PC-9 (cell line): ENCODE results near the gene RPS6KA4.

ENCODE experiments used
- EZH2 ChIP-seq: fragments of 200-600 bp; sonication (generic); IDR thresholded peaks from 2 replicates; pipeline ENCODE4 v1.8.0; 2017; ENCODE audit warnings: antibody characterized with exemption, low read depth
- TF ChIP-seq, protein P1 (sequence below): fragments of 200-600 bp; sonication (generic); conservative IDR thresholded peaks from 2 replicates; pipeline ENCODE4 v1.6.1; 2017; ENCODE audit warnings: mixed run types, antibody characterized with exemption, mild to moderate bottlenecking, moderate library complexity

- TF ChIP-seq EZH2, result no peak
- TF ChIP-seq, protein P1, sequence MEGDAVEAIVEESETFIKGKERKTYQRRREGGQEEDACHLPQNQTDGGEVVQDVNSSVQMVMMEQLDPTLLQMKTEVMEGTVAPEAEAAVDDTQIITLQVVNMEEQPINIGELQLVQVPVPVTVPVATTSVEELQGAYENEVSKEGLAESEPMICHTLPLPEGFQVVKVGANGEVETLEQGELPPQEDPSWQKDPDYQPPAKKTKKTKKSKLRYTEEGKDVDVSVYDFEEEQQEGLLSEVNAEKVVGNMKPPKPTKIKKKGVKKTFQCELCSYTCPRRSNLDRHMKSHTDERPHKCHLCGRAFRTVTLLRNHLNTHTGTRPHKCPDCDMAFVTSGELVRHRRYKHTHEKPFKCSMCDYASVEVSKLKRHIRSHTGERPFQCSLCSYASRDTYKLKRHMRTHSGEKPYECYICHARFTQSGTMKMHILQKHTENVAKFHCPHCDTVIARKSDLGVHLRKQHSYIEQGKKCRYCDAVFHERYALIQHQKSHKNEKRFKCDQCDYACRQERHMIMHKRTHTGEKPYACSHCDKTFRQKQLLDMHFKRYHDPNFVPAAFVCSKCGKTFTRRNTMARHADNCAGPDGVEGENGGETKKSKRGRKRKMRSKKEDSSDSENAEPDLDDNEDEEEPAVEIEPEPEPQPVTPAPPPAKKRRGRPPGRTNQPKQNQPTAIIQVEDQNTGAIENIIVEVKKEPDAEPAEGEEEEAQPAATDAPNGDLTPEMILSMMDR, result no peak; the same call in 1 of the 2 replicates
Measured at GRCh38 chr11:64314805-64315561, 44.0 kb upstream of the RPS6KA4 start.
